Neural cell (in vitro differentiated cells): ENCODE measurements around the gene SLC35B1. TPM values are rescaled to one million over a fixed set of nuclear protein-coding genes. Genes with fewer than 3 reads are reported as not detected.

ENCODE experiments used
- H2AFZ ChIP-seq: fragments of 200-600, 300-800 bp; sonication (generic), shearing (Covaris generic); 2 replicates; pipeline ENCODE4 v1.6.0; 2014; ENCODE audit warnings: low read depth, mild to moderate bottlenecking, antibody characterized with exemption, low read length, moderate library complexity
- H3F3A ChIP-seq: fragments of 200-600 bp; shearing (Covaris generic); 2 replicates; pipeline ENCODE4 v1.6.1; 2016; ENCODE audit warnings: mild to moderate bottlenecking, moderate library complexity, mixed read lengths, antibody characterized with exemption, low read length; ENCODE audit not compliant: insufficient read depth, poor library complexity, severe bottlenecking
- H3K27ac ChIP-seq: fragments of 200-600, 300-800 bp; sonication (generic), shearing (Covaris generic); 2 replicates; pipeline ENCODE4 v1.5.1; 2014; ENCODE audit warnings: mild to moderate bottlenecking, low read length, moderate library complexity
- H3K27me3 ChIP-seq: fragments of 300-800, 200-600 bp; sonication (generic), shearing (Covaris generic); 2 replicates; pipeline ENCODE4 v1.6.0; 2014; ENCODE audit warnings: mild to moderate bottlenecking, low read depth, low read length, moderate library complexity; ENCODE audit not compliant: insufficient read depth
- H3K36me3 ChIP-seq: fragments of 300-800, 200-600 bp; sonication (generic), shearing (Covaris generic); 2 replicates; pipeline ENCODE4 v1.5.1; 2014; ENCODE audit warnings: mild to moderate bottlenecking, antibody characterized with exemption, low read length, moderate library complexity; ENCODE audit not compliant: insufficient read depth
- H3K4me2 ChIP-seq: fragments of 300-800, 200-600 bp; sonication (generic), shearing (Covaris generic); 2 replicates; pipeline ENCODE4 v1.6.0; 2014; ENCODE audit warnings: mild to moderate bottlenecking, low read length
- H3K4me3 ChIP-seq: fragments of 300-800, 200-600 bp; sonication (generic), shearing (Covaris generic); 2 replicates; pipeline ENCODE4 v1.5.1; 2014; ENCODE audit warnings: mild to moderate bottlenecking, low read length, moderate library complexity
- H3K79me2 ChIP-seq: fragments of 200-600 bp; shearing (Covaris generic); replicated peaks from 2 replicates; pipeline ENCODE4 v1.6.0; 2014; ENCODE audit warnings: mild to moderate bottlenecking, low read length, moderate library complexity; ENCODE audit not compliant: insufficient read depth
- H3K9ac ChIP-seq: fragments of 300-800, 200-600 bp; sonication (generic), shearing (Covaris generic); 2 replicates; pipeline ENCODE4 v1.6.1; 2016; ENCODE audit warnings: mild to moderate bottlenecking, low read length, mixed read lengths
- H3K9me2 ChIP-seq: fragments of 200-600 bp; shearing (Covaris generic); 2 replicates; pipeline ENCODE4 v1.6.1; 2016; ENCODE audit warnings: mild to moderate bottlenecking, low read length, mixed read lengths; ENCODE audit not compliant: insufficient read depth
- H3K9me3 ChIP-seq: fragments of 200-600, 300-800 bp; sonication (generic), shearing (Covaris generic); 2 replicates; pipeline ENCODE4 v1.6.1; 2016; ENCODE audit warnings: mild to moderate bottlenecking, mixed run types, low read length, moderate library complexity, mixed read lengths
- H4K20me1 ChIP-seq: fragments of 200-600 bp; shearing (Covaris generic); 2 replicates; pipeline ENCODE4 v1.6.1; 2016; ENCODE audit warnings: mild to moderate bottlenecking, mixed run types; ENCODE audit not compliant: insufficient read depth
- EP300 ChIP-seq: fragments of 450-650 bp; conservative IDR thresholded peaks from 2 replicates; pipeline ENCODE4 v1.6.1; 2014; ENCODE audit warnings: antibody characterized with exemption, mild to moderate bottlenecking, moderate library complexity; ENCODE audit not compliant: poor library complexity, severe bottlenecking
- EZH2 ChIP-seq: fragments of 200-600, 300-800 bp; shearing (Covaris generic), sonication (generic); IDR thresholded peaks from 2 replicates; pipeline ENCODE4 v1.6.1; 2014; ENCODE audit warnings: antibody characterized with exemption, low read length, borderline replicate concordance, mild to moderate bottlenecking; ENCODE audit not compliant: insufficient read depth, poor library complexity, severe bottlenecking
- MXI1 ChIP-seq: fragments of 450-650 bp; conservative IDR thresholded peaks from 2 replicates; pipeline ENCODE4 v1.6.1; 2014; ENCODE audit warnings: antibody characterized with exemption, mild to moderate bottlenecking; ENCODE audit not compliant: poor library complexity, severe bottlenecking
- POLR2AphosphoS5 ChIP-seq: IDR thresholded peaks from 2 replicates; pipeline ENCODE4 v1.6.1; 2012
- RAD21 ChIP-seq: fragments of 450-650 bp; conservative IDR thresholded peaks from 2 replicates; pipeline ENCODE4 v1.6.1; 2014; ENCODE audit warnings: antibody characterized with exemption, mild to moderate bottlenecking, moderate library complexity
- SMC3 ChIP-seq: fragments of 450-650 bp; conservative IDR thresholded peaks from 2 replicates; pipeline ENCODE4 v1.6.1; 2014; ENCODE audit warnings: antibody characterized with exemption, mild to moderate bottlenecking, moderate library complexity; ENCODE audit not compliant: poor library complexity
- TAF1 ChIP-seq: IDR thresholded peaks from 2 replicates; pipeline ENCODE4 v1.6.1; 2012; ENCODE audit warnings: low read depth
- polyA plus RNA-seq: library from polyadenylated mRNA; depleted of rRNA; stranded (reverse); fragments of >200 nt; gene quantifications from 2 replicates; pipeline ENCODE4 v1.2.3, GENCODE V29; 2014
- TF ChIP-seq, protein P1 (sequence below): fragments of 450-650 bp; IDR thresholded peaks from 2 replicates; pipeline ENCODE4 v1.5.1; 2014; ENCODE audit warnings: antibody characterized with exemption, mild to moderate bottlenecking, moderate library complexity; ENCODE audit not compliant: poor library complexity, severe bottlenecking
- TF ChIP-seq, protein P2 (sequence below): IDR thresholded peaks from 2 replicates; pipeline ENCODE4 v1.6.1; 2012; ENCODE audit warnings: borderline replicate concordance

The SLC35B1 gene
- polyA plus RNA-seq, 1 donor from 2014 or later, result 120 TPM

DNA sequence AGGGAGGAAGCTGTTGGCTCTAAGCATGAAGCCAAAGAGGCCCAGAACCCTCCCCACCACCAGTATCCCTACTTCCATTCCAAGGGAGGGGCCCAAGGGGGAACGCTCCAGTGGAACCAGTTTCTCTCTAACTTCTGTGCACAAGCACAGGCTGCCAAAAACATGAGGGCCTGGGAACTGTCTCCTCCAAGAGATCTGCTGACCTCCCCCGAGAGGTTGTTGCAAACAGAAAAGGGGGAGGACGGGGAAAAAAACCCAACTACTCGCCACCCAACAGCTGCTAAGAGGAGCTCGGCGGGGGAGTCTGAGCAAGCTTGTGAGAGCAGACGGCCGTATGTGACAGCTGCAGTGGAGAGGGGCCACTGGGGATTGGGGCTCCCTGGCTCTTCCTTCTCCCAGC, 15.7 kb upstream of the SLC35B1 start:
- no peak overlapping the region for H2AFZ ChIP-seq
- H4K20me1 ChIP-seq, result no peaks in the 10 kb centered on the region
- H3K9ac ChIP-seq, result no peak overlapping the region
- H3F3A ChIP-seq, result no peaks in the 10 kb centered on the region
- no peaks in the 10 kb centered on the region for H3K36me3 ChIP-seq
- H3K9me2 ChIP-seq, result no peaks in the 10 kb centered on the region
- H3K27me3 ChIP-seq, result no peaks in the 10 kb centered on the region
- H3K4me3 ChIP-seq, result no peak overlapping the region
- H3K9me3 ChIP-seq, result peaks cover 4% of the 10 kb centered on the region
- no peaks in the 10 kb centered on the region for H3K79me2 ChIP-seq
- H3K27ac ChIP-seq, result no peak overlapping the region
- TF ChIP-seq, protein P1, sequence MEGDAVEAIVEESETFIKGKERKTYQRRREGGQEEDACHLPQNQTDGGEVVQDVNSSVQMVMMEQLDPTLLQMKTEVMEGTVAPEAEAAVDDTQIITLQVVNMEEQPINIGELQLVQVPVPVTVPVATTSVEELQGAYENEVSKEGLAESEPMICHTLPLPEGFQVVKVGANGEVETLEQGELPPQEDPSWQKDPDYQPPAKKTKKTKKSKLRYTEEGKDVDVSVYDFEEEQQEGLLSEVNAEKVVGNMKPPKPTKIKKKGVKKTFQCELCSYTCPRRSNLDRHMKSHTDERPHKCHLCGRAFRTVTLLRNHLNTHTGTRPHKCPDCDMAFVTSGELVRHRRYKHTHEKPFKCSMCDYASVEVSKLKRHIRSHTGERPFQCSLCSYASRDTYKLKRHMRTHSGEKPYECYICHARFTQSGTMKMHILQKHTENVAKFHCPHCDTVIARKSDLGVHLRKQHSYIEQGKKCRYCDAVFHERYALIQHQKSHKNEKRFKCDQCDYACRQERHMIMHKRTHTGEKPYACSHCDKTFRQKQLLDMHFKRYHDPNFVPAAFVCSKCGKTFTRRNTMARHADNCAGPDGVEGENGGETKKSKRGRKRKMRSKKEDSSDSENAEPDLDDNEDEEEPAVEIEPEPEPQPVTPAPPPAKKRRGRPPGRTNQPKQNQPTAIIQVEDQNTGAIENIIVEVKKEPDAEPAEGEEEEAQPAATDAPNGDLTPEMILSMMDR, result no peak
- TF ChIP-seq RAD21 (no peak), EZH2 (no peak), MXI1 (no peak), SMC3 (no peak), TAF1 (no peak), EP300 (no peak), POLR2AphosphoS5 (no peak)
- TF ChIP-seq, protein P2, sequence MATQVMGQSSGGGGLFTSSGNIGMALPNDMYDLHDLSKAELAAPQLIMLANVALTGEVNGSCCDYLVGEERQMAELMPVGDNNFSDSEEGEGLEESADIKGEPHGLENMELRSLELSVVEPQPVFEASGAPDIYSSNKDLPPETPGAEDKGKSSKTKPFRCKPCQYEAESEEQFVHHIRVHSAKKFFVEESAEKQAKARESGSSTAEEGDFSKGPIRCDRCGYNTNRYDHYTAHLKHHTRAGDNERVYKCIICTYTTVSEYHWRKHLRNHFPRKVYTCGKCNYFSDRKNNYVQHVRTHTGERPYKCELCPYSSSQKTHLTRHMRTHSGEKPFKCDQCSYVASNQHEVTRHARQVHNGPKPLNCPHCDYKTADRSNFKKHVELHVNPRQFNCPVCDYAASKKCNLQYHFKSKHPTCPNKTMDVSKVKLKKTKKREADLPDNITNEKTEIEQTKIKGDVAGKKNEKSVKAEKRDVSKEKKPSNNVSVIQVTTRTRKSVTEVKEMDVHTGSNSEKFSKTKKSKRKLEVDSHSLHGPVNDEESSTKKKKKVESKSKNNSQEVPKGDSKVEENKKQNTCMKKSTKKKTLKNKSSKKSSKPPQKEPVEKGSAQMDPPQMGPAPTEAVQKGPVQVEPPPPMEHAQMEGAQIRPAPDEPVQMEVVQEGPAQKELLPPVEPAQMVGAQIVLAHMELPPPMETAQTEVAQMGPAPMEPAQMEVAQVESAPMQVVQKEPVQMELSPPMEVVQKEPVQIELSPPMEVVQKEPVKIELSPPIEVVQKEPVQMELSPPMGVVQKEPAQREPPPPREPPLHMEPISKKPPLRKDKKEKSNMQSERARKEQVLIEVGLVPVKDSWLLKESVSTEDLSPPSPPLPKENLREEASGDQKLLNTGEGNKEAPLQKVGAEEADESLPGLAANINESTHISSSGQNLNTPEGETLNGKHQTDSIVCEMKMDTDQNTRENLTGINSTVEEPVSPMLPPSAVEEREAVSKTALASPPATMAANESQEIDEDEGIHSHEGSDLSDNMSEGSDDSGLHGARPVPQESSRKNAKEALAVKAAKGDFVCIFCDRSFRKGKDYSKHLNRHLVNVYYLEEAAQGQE, result no peak
- H3K4me2 ChIP-seq, result no peak overlapping the region

DNA sequence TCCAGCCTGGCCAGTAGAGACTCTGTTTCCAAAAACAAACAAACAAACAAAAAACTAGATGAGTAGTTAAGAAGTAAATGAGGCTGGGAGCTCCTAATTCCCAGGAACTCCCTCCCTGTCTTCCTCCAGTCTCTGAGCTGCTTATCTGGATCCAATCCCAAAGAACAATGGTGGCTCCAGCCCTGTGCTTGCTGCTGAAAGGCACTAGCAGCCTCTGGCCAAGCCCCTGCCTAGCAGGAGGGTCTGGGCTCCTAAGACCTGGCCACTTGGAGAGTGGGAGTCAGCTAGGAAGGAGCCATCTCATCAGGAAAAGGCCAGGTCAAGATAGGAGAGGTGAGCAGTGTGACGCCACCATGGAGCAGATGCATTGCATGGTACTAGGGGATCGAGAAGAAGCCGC, 14.3 kb upstream of the SLC35B1 start:
- H4K20me1 ChIP-seq, result no peaks in the 10 kb centered on the region
- no peak overlapping the region for H2AFZ ChIP-seq
- H3K27ac ChIP-seq, result no peak overlapping the region
- no peaks in the 10 kb centered on the region for H3K27me3 ChIP-seq
- no peaks in the 10 kb centered on the region for H3F3A ChIP-seq
- no peak overlapping the region for H3K9ac ChIP-seq
- no peak for TF ChIP-seq POLR2AphosphoS5
- TF ChIP-seq SMC3, result no peak
- TF ChIP-seq, protein P2, result no peak
- no peak for TF ChIP-seq RAD21
- TF ChIP-seq EZH2, result no peak
- no peak overlapping the region for H3K4me3 ChIP-seq
- H3K4me2 ChIP-seq, result no peak overlapping the region
- H3K79me2 ChIP-seq, result no peaks in the 10 kb centered on the region
- H3K36me3 ChIP-seq, result no peaks in the 10 kb centered on the region
- peaks cover 4% of the 10 kb centered on the region for H3K9me3 ChIP-seq
- H3K9me2 ChIP-seq, result no peaks in the 10 kb centered on the region
